Measurements from ENCODE around the gene RDH16. TPM values are rescaled to one million over a fixed set of nuclear protein-coding genes. Genes with fewer than 3 reads are reported as not detected.

RDH16 gene
- total RNA-seq, 1 experiment from 2014 or later, result 0.39 TPM

DNA sequence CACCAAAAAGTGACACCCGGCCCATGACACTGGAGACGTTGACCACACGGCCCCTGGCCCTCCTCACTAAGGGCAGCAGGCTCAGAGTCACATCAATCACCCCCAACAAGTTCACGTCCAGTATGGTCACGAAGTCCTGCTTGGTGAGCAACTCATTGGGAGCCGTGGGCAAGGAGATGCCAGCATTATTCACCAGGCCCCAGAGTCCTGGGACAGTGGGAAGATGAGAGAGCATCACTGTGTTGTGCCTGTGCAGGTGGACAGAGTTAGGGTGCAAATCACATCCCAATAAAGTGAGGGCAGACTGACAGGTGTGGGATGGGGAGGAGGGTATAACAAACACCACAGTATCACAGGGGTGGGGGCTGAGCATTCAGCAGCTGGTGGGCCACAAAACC lies 2.5 kb downstream of the RDH16 start:
- Mint-ChIP-seq H3K36me3 (ENCODE audit: insufficient read depth, unreplicated experiment) (no peaks in the 10 kb centered on the region), H3K4me1 (ENCODE audit: low read depth, unreplicated experiment) (peaks cover 13% of the 10 kb centered on the region)
- BruUV-seq (replicated peaks), result no TSS peak

GRCh38 chr12:56954057-56954957 lies 3.1 kb downstream of the RDH16 start:
- CTCF ChIA-PET, result no interaction called here

More for the DNA sequence above, 2.5 kb downstream of the RDH16 start:
- Histone ChIP-seq H3K9me3 (no peaks in the 10 kb centered on the region), H3K4me3 (ENCODE audit: low read depth, low read length) (no peak overlapping the region), H3K36me3 (ENCODE audit: control insufficient read depth, insufficient read depth, low read length) (no peaks in the 10 kb centered on the region), H3K27me3 (replicated peaks; ENCODE audit: control insufficient read depth, insufficient read depth, low read length) (no peaks in the 10 kb centered on the region), H3K4me1 (peaks cover 12% of the 10 kb centered on the region; the same call in 1 of the 2 replicates)
- H3K27ac Mint-ChIP-seq (ENCODE audit: unreplicated experiment), result no peak overlapping the region
- no peak for TF ChIP-seq CTCF (IDR thresholded peaks at IDR 0.05; ENCODE audit: insufficient read depth in 1 of 2, low read depth in 1 of 2, low read length in 1 of 2, severe bottlenecking in 1 of 2, unreplicated experiment in 1 of 2)
- ChIA-PET POLR2A (no interaction called here), CTCF (no interaction called here)
- H3K9me3 Mint-ChIP-seq (ENCODE audit: unreplicated experiment), result no peaks in the 10 kb centered on the region
- no peak for DNase-seq
- no peak overlapping the region for H3K4me3 Mint-ChIP-seq (ENCODE audit: unreplicated experiment)
- no peaks in the 10 kb centered on the region for H3K27me3 Mint-ChIP-seq (ENCODE audit: insufficient read depth, unreplicated experiment)
- intact Hi-C loops (cut with micrococcal nuclease; ENCODE audit: unreplicated experiment), result no loop called here

DNA sequence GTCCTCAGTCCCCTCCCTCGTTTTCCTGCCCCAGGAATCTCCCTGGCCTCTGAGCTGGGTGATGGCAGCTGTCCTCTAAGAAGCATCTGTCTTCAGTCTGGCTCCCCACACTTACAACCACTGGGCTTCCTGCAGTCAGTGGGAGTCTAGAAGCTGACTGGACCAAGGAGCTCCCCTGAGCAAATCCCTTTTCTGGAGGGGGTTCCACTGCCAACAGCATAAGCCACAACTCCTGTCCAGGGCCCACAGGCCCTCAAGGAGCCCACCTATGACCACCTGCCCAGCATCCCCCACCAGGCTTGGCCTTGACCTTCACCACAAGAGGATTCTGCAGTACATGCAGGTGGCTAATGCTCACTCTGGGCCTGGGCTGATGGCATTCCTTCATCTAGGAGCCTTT lies 4.1 kb downstream of the RDH16 start:
- no TSS peak for BruUV-seq (replicated peaks)
- H3K36me3 Mint-ChIP-seq (ENCODE audit: insufficient read depth, unreplicated experiment), result no peaks in the 10 kb centered on the region
- no peaks in the 10 kb centered on the region for H3K27me3 ChIP-seq (replicated peaks; ENCODE audit: control insufficient read depth, insufficient read depth, low read length)
- H3K27ac Mint-ChIP-seq (ENCODE audit: unreplicated experiment), result no peak overlapping the region
- ChIA-PET CTCF (no interaction called here), POLR2A (no interaction called here)
- no peak overlapping the region for H3K4me3 ChIP-seq (ENCODE audit: low read depth, low read length)
- H3K9me3 ChIP-seq, result no peaks in the 10 kb centered on the region
- no peaks in the 10 kb centered on the region for H3K9me3 Mint-ChIP-seq (ENCODE audit: unreplicated experiment)
- H3K4me3 Mint-ChIP-seq (ENCODE audit: unreplicated experiment), result no peak overlapping the region
- H3K4me1 Mint-ChIP-seq (ENCODE audit: low read depth, unreplicated experiment), result peaks cover 13% of the 10 kb centered on the region
- no peaks in the 10 kb centered on the region for H3K36me3 ChIP-seq (ENCODE audit: control insufficient read depth, insufficient read depth, low read length)
- H3K27me3 Mint-ChIP-seq (ENCODE audit: insufficient read depth, unreplicated experiment), result no peaks in the 10 kb centered on the region
- TF ChIP-seq CTCF (IDR thresholded peaks at IDR 0.05; ENCODE audit: insufficient read depth in 1 of 2, low read depth in 1 of 2, low read length in 1 of 2, severe bottlenecking in 1 of 2, unreplicated experiment in 1 of 2), result no peak
- intact Hi-C loops (cut with micrococcal nuclease; ENCODE audit: unreplicated experiment), result no loop called here
- DNase-seq, result no peak
- H3K4me1 ChIP-seq, result peaks cover 12% of the 10 kb centered on the region; the same call in 1 of the 2 replicates

More at GRCh38 chr12:56954057-56954957, 3.1 kb downstream of the RDH16 start:
- no peak for DNase-seq
- peaks cover 13% of the 10 kb centered on the region for H3K4me1 Mint-ChIP-seq (ENCODE audit: low read depth, unreplicated experiment)
- H3K27me3 Mint-ChIP-seq (ENCODE audit: insufficient read depth, unreplicated experiment), result no peaks in the 10 kb centered on the region
- no TSS peak for BruUV-seq (replicated peaks)
- no peaks in the 10 kb centered on the region for H3K27me3 ChIP-seq (replicated peaks; ENCODE audit: control insufficient read depth, insufficient read depth, low read length)
- no peaks in the 10 kb centered on the region for H3K36me3 Mint-ChIP-seq (ENCODE audit: insufficient read depth, unreplicated experiment)
- no peak overlapping the region for H3K27ac Mint-ChIP-seq (ENCODE audit: unreplicated experiment)
- no peaks in the 10 kb centered on the region for H3K9me3 Mint-ChIP-seq (ENCODE audit: unreplicated experiment)
- TF ChIP-seq CTCF (IDR thresholded peaks at IDR 0.05; ENCODE audit: insufficient read depth in 1 of 2, low read depth in 1 of 2, low read length in 1 of 2, severe bottlenecking in 1 of 2, unreplicated experiment in 1 of 2), result no peak
- no peaks in the 10 kb centered on the region for H3K36me3 ChIP-seq (ENCODE audit: control insufficient read depth, insufficient read depth, low read length)
- intact Hi-C loops (cut with micrococcal nuclease; ENCODE audit: unreplicated experiment), result no loop called here
- H3K4me1 ChIP-seq, result peaks cover 12% of the 10 kb centered on the region; the same call in 1 of the 2 replicates
- no peak overlapping the region for H3K4me3 ChIP-seq (ENCODE audit: low read depth, low read length)
- H3K9me3 ChIP-seq, result no peaks in the 10 kb centered on the region
- no peak overlapping the region for H3K4me3 Mint-ChIP-seq (ENCODE audit: unreplicated experiment)
- POLR2A ChIA-PET, result no interaction called here
